Measurements from ENCODE around the gene CPEB2.

- TF ChIP-seq, protein P1, sequence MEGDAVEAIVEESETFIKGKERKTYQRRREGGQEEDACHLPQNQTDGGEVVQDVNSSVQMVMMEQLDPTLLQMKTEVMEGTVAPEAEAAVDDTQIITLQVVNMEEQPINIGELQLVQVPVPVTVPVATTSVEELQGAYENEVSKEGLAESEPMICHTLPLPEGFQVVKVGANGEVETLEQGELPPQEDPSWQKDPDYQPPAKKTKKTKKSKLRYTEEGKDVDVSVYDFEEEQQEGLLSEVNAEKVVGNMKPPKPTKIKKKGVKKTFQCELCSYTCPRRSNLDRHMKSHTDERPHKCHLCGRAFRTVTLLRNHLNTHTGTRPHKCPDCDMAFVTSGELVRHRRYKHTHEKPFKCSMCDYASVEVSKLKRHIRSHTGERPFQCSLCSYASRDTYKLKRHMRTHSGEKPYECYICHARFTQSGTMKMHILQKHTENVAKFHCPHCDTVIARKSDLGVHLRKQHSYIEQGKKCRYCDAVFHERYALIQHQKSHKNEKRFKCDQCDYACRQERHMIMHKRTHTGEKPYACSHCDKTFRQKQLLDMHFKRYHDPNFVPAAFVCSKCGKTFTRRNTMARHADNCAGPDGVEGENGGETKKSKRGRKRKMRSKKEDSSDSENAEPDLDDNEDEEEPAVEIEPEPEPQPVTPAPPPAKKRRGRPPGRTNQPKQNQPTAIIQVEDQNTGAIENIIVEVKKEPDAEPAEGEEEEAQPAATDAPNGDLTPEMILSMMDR (IDR thresholded peaks at IDR 0.05 in 4 of 5, conservative IDR thresholded peaks at IDR 0.05 in 1 of 5) = no peak
- no peak for TF ChIP-seq POLR2A (IDR thresholded peaks at IDR 0.05)
Observed at GRCh38 chr4:14958436-14958835, 43.8 kb upstream of the CPEB2 start.
